Endothelial cell of umbilical vein (primary cell): Measurements from ENCODE around the gene MBD6. TPM values are rescaled to one million over a fixed set of nuclear protein-coding genes. Genes with fewer than 3 reads are reported as not detected.

ENCODE experiments used
- BruUV-seq: library from RNA; stranded (reverse); fragments of 400-500 nt; replicated peaks from 2 replicates; lab custom pipeline; 2021; lab: Mats Ljungman, UMichigan
- CTCF ChIA-PET: fragments of 300-600, 350-600 bp; sonication (Branson Sonifier 250); formaldehyde crosslinking; loops from one replicate; lab custom pipeline; 2021; ENCODE audit warnings: antibody characterized with exemption, inconsistent platforms; lab: Charles Lee
- POLR2A ChIA-PET: fragments of 300-600, 350-600 bp; sonication (Branson Sonifier 250); formaldehyde crosslinking; loops from one replicate; lab custom pipeline; 2021; ENCODE audit warnings: antibody characterized with exemption, inconsistent platforms; lab: Charles Lee
- DNase-seq: peaks from one replicate; pipeline ENCODE4 v3.0.0-alpha.2; 2011; ENCODE audit warnings: low read depth, low spot score
- FAIRE-seq: peaks from 2 replicates; lab custom pipeline; 2011; peaks lifted over from hg19 to GRCh38; lab: Jason Lieb, UNC
- H2AFZ ChIP-seq: 2 replicates; pipeline ENCODE4 v1.6.0; 2012; ENCODE audit warnings: low read depth, low read length, control low read depth, inconsistent platforms
- H3K27ac ChIP-seq: 2 replicates; pipeline ENCODE4 v1.5.1; 2011; ENCODE audit warnings: low read depth, mild to moderate bottlenecking, control low read depth, low read length, moderate library complexity; ENCODE audit not compliant: insufficient read depth
- H3K27me3 ChIP-seq, 2 experiments: 2 replicates each; pipeline versions ENCODE4 v1.6.0 to v1.6.1; 2011; ENCODE audit warnings: low read length in 2 of 2, mixed read lengths in 1 of 2; ENCODE audit not compliant: control insufficient read depth in 2 of 2, insufficient read depth in 2 of 2
- H3K36me3 ChIP-seq, 2 experiments: 2 replicates in 1 of 2; 3 replicates in 1 of 2; pipeline ENCODE4 v1.5.1; 2011; ENCODE audit warnings: low read length in 2 of 2, mild to moderate bottlenecking in 1 of 2, moderate library complexity in 1 of 2; ENCODE audit not compliant: control insufficient read depth in 2 of 2, insufficient read depth in 2 of 2; ENCODE audit errors: extremely low read depth in 1 of 2
- H3K4me1 ChIP-seq: 3 replicates; pipeline ENCODE4 v1.5.1; 2011; ENCODE audit warnings: mild to moderate bottlenecking, low read length; ENCODE audit not compliant: control insufficient read depth, insufficient read depth; ENCODE audit errors: extremely low read depth
- H3K4me2 ChIP-seq: 2 replicates; pipeline ENCODE4 v1.6.1; 2011; ENCODE audit warnings: low read length, control low read depth, mixed read lengths; ENCODE audit not compliant: insufficient read depth
- H3K4me3 ChIP-seq, 3 experiments: fragments of 200-600 bp in 1 of 3; sonication (generic), shearing (Covaris generic) in 1 of 3; replicated peaks in 1 of 3; 2 replicates each; pipeline ENCODE4 v1.5.1; 2011 to 2016; ENCODE audit warnings: control low read depth in 3 of 3, low read length in 3 of 3, mild to moderate bottlenecking in 2 of 3, inconsistent platforms in 1 of 3, low read depth in 1 of 3, moderate library complexity in 1 of 3; ENCODE audit not compliant: insufficient read depth in 1 of 3
- H3K79me2 ChIP-seq: 2 replicates; pipeline ENCODE4 v1.6.0; 2012; ENCODE audit warnings: low read length, inconsistent platforms; ENCODE audit not compliant: control insufficient read depth, insufficient read depth
- H3K9ac ChIP-seq: replicated peaks from 2 replicates; pipeline ENCODE3; 2011; ENCODE audit warnings: low read length, control low read depth; ENCODE audit not compliant: insufficient read depth; ENCODE audit errors: extremely low read depth
- H3K9me1 ChIP-seq: replicated peaks from 3 replicates; pipeline ENCODE4 v1.6.0; 2011; ENCODE audit warnings: mild to moderate bottlenecking, low read length; ENCODE audit not compliant: control insufficient read depth, insufficient read depth; ENCODE audit errors: extremely low read depth
- H3K9me3 ChIP-seq: replicated peaks from 2 replicates; pipeline ENCODE4 v1.5.1; 2012; ENCODE audit warnings: low read length, inconsistent platforms; ENCODE audit not compliant: control insufficient read depth, insufficient read depth
- H4K20me1 ChIP-seq: replicated peaks from 2 replicates; pipeline ENCODE3; 2011; ENCODE audit warnings: mild to moderate bottlenecking, low read length; ENCODE audit not compliant: control insufficient read depth, insufficient read depth; ENCODE audit errors: extremely low read depth
- EZH2 ChIP-seq: IDR thresholded peaks from 2 replicates; pipeline ENCODE4 v1.6.1; 2012; ENCODE audit warnings: borderline replicate concordance, low read depth, mild to moderate bottlenecking, moderate library complexity, low read length, inconsistent platforms; ENCODE audit not compliant: severe bottlenecking
- FOS ChIP-seq: IDR thresholded peaks from 2 replicates; pipeline ENCODE4 v1.6.1; 2011; ENCODE audit warnings: mild to moderate bottlenecking, low read length, moderate library complexity, borderline replicate concordance; ENCODE audit not compliant: insufficient read depth
- GATA2 ChIP-seq: IDR thresholded peaks from 2 replicates; pipeline ENCODE4 v1.7.0; 2011; ENCODE audit warnings: low read depth, mild to moderate bottlenecking, moderate library complexity, mixed read lengths, low read length; ENCODE audit not compliant: insufficient read length, insufficient read depth
- JUN ChIP-seq: IDR thresholded peaks from 2 replicates; pipeline ENCODE4 v1.6.1; 2011; ENCODE audit warnings: borderline replicate concordance, low read depth; ENCODE audit not compliant: insufficient read length, insufficient read depth
- MYC ChIP-seq: IDR thresholded peaks from one replicate; pipeline ENCODE4 v1.6.1; 2011; ENCODE audit warnings: mild to moderate bottlenecking, low read depth, low read length
- POLR2A ChIP-seq: IDR thresholded peaks from 2 replicates; pipeline ENCODE4 v1.6.1; 2012; ENCODE audit warnings: low read depth, mild to moderate bottlenecking, control low read depth, low read length
- POLR2AphosphoS5 ChIP-seq: IDR thresholded peaks from 2 replicates; pipeline ENCODE4 v1.6.1; 2012; ENCODE audit warnings: low read depth, mild to moderate bottlenecking, control low read depth, low read length, moderate library complexity; ENCODE audit not compliant: insufficient read depth
- dilution Hi-C: fragments of 300-500 bp; cut with MboI; formaldehyde crosslinking; loops from one replicate; pipeline ENCODE4 v1.15.0; 2019; ENCODE audit warnings: low sequenced_read_pairs; ENCODE audit not compliant: extremely low pct_ligation_motif_present
- intact Hi-C: fragments of 100-400 bp; cut with micrococcal nuclease; formaldehyde crosslinking; loops from one replicate; pipeline ENCODE4 v1.10.0; 2022
- polyA plus RNA-seq, 4 experiments: library from polyadenylated mRNA; depleted of rRNA in 3 of 4; stranded (reverse) in 3 of 4; unstranded in 1 of 4; fragments of >200 nt; gene quantifications; 2 replicates each; pipeline versions ENCODE4 v1.2.1 to v1.2.3, GENCODE V29; 2011 to 2012; ENCODE audit warnings: missing spikeins in 1 of 4
- total RNA-seq: library from RNA; stranded (reverse); gene quantifications from 2 replicates; pipeline ENCODE4 v1.2.3, GENCODE V29; 2021
- TF ChIP-seq, protein P1 (sequence below), 2 donors: IDR thresholded peaks; 1 replicate in 1 of 2; 2 replicates in 1 of 2; pipeline ENCODE4 v1.5.1; 2011; ENCODE audit warnings: low read length in 2 of 2, mild to moderate bottlenecking in 2 of 2, moderate library complexity in 2 of 2, control low read depth in 1 of 2, inconsistent platforms in 1 of 2, low read depth in 1 of 2; ENCODE audit not compliant: insufficient read depth in 1 of 2; ENCODE audit errors: extremely low read depth in 1 of 2
- TF ChIP-seq, protein P2 (sequence below): IDR thresholded peaks from 2 replicates; pipeline ENCODE4 v1.6.1; 2011; ENCODE audit not compliant: insufficient read depth, insufficient read length

MBD6 gene
- total and polyA plus RNA-seq, 2 donors (not counting 3 experiments of a cell fraction or from before 2014, with no cell fraction given) = 10.6 to 95.2 TPM

DNA sequence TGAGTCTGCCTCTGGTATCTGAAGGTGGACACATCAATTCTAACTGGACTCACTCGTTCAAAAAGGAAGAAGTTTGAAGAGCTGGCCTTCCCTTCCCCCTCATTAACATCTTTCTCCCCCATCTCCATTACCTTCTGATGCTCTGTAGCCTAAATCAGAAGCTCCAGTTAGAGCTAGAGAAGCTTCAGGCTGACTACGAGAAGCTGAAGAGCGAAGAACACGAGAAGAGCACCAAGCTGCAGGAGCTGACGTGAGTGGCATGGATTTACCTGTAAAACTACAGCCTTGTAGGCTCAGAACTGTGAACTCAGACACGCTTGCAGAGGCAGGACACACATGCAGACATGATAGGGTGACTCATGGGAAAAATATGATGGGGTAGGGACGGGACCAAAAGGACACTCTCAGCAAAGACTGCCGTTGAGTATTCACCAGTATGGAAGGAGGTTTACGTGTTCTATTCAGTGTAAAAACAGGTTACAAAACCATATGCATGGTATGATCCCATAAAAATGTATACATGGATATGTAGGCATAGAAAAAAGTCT lies 54.1 kb downstream of the MBD6 start:
- TF ChIP-seq FOS = no peak
- TF ChIP-seq, protein P1, sequence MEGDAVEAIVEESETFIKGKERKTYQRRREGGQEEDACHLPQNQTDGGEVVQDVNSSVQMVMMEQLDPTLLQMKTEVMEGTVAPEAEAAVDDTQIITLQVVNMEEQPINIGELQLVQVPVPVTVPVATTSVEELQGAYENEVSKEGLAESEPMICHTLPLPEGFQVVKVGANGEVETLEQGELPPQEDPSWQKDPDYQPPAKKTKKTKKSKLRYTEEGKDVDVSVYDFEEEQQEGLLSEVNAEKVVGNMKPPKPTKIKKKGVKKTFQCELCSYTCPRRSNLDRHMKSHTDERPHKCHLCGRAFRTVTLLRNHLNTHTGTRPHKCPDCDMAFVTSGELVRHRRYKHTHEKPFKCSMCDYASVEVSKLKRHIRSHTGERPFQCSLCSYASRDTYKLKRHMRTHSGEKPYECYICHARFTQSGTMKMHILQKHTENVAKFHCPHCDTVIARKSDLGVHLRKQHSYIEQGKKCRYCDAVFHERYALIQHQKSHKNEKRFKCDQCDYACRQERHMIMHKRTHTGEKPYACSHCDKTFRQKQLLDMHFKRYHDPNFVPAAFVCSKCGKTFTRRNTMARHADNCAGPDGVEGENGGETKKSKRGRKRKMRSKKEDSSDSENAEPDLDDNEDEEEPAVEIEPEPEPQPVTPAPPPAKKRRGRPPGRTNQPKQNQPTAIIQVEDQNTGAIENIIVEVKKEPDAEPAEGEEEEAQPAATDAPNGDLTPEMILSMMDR (IDR thresholded peaks at IDR 0.05; ENCODE audit: extremely low read depth in 1 of 2, insufficient read depth in 1 of 2, low read depth in 1 of 2, low read length in 2 of 2) = no peak
- TF ChIP-seq POLR2A = no peak
- TF ChIP-seq, protein P2, sequence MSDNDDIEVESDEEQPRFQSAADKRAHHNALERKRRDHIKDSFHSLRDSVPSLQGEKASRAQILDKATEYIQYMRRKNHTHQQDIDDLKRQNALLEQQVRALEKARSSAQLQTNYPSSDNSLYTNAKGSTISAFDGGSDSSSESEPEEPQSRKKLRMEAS = no peak
- TF ChIP-seq GATA2 = no peak
- no peak for TF ChIP-seq POLR2AphosphoS5
- no peak for TF ChIP-seq JUN
- TF ChIP-seq EZH2 = no peak
- TF ChIP-seq MYC = no peak
- Histone ChIP-seq H3K79me2 (no peaks in the 10 kb centered on the region), H3K9ac (no peak overlapping the region), H3K27ac (no peak overlapping the region), H3K36me3 (no peaks in the 10 kb centered on the region), H2AFZ (no peak overlapping the region), H3K9me3 (no peaks in the 10 kb centered on the region), H3K4me3 (no peak overlapping the region), H4K20me1 (no peaks in the 10 kb centered on the region), H3K9me1 (no peaks in the 10 kb centered on the region), H3K4me2 (no peak overlapping the region), H3K4me1 (no peaks in the 10 kb centered on the region), H3K27me3 (peaks cover 6% of the 10 kb centered on the region in 2 experiments)
- dilution Hi-C loops = no loop called here
- CTCF ChIA-PET = interaction anchor here (0.6 to 2.6 kb wide), 2 partner anchors 8 to 19 kb away, joined by 3 to 21 read pairs; no protein-coding TSS in a partner anchor
- POLR2A ChIA-PET = no interaction called here
- intact Hi-C loops = no loop called here
- no peak for DNase-seq
- FAIRE-seq = no peak
- no TSS peak for BruUV-seq
